WTC11 (cell line): Measurements from ENCODE around the gene PPM1E. TPM values are rescaled to one million over a fixed set of nuclear protein-coding genes. Genes with fewer than 3 reads are reported as not detected.

Experiments
- ATAC-seq: fragments of 200-7000 bp; cut with Tn5 transposase; 2 replicates; pipeline ENCODE4 v1.10.0; 2021; ENCODE audit warnings: mild to moderate bottlenecking, moderate library complexity
- CTCF ChIA-PET: fragments of 300-600 bp; sonication (Branson Sonifier 250); formaldehyde crosslinking; loops from one replicate; lab custom pipeline; 2021; ENCODE audit warnings: antibody characterized with exemption; lab: Charles Lee
- POLR2A ChIA-PET: fragments of 350-600 bp; sonication (Branson Sonifier 250); formaldehyde crosslinking; loops from one replicate; lab custom pipeline; 2021; ENCODE audit warnings: antibody characterized with exemption; lab: Charles Lee
- DNase-seq: peaks from one replicate; pipeline ENCODE4 v3.0.0; 2021; ENCODE audit warnings: low spot score
- H3K27ac Mint-ChIP-seq: 2 replicates; pipeline ENCODE4 v1.8.0; 2021; ENCODE audit warnings: mixed read lengths
- H3K27me3 Mint-ChIP-seq: 2 replicates; pipeline ENCODE4 v1.8.0; 2021; ENCODE audit warnings: low read depth, mild to moderate bottlenecking, moderate library complexity, mixed read lengths
- H3K36me3 Mint-ChIP-seq: 2 replicates; pipeline ENCODE4 v1.8.0; 2021; ENCODE audit warnings: mixed read lengths
- H3K4me1 Mint-ChIP-seq: 2 replicates; pipeline ENCODE4 v1.8.0; 2022; ENCODE audit warnings: mixed read lengths
- H3K4me3 Mint-ChIP-seq: 2 replicates; pipeline ENCODE4 v1.8.0; 2021; ENCODE audit warnings: mild to moderate bottlenecking, moderate library complexity, mixed read lengths
- H3K9me3 Mint-ChIP-seq: 2 replicates; pipeline ENCODE4 v1.8.0; 2021; ENCODE audit warnings: mixed read lengths
- ELF4 ChIP-seq: sonication (generic); formaldehyde crosslinking; IDR thresholded peaks from 2 replicates; pipeline ENCODE4 v1.8.1; 2022; ENCODE audit warnings: low read depth, mild to moderate bottlenecking, moderate library complexity, missing genetic modification reagents
- EMX1 ChIP-seq: fragments of 250-450 bp; sonication (Bioruptor Pico); IDR thresholded peaks from 2 replicates; pipeline ENCODE4 v1.8.0; 2021; ENCODE audit warnings: mild to moderate bottlenecking
- GRHL2 ChIP-seq: fragments of 250-450 bp; sonication (Bioruptor Pico); IDR thresholded peaks from 2 replicates; pipeline ENCODE4 v1.8.0; 2022; ENCODE audit warnings: mild to moderate bottlenecking, moderate library complexity; ENCODE audit not compliant: insufficient replicate concordance, severe bottlenecking
- HMGA2 ChIP-seq: fragments of 250-450 bp; sonication (Bioruptor Pico); IDR thresholded peaks from 2 replicates; pipeline ENCODE4 v1.4.0; 2021; ENCODE audit warnings: mild to moderate bottlenecking, moderate library complexity
- JUN ChIP-seq: sonication (generic); formaldehyde crosslinking; IDR thresholded peaks from 2 replicates; pipeline ENCODE4 v1.8.0; 2023; ENCODE audit warnings: mild to moderate bottlenecking, missing genetic modification reagents
- OVOL2 ChIP-seq: fragments of 250-450 bp; sonication (Bioruptor Pico); IDR thresholded peaks from 2 replicates; pipeline ENCODE4 v1.9.0; 2021; ENCODE audit warnings: mild to moderate bottlenecking, borderline replicate concordance
- RELA ChIP-seq: sonication (generic); formaldehyde crosslinking; IDR thresholded peaks from 2 replicates; pipeline ENCODE4 v1.8.1; 2022; ENCODE audit warnings: missing genetic modification reagents, mild to moderate bottlenecking, borderline replicate concordance
- SMAD3 ChIP-seq: sonication (generic); formaldehyde crosslinking; IDR thresholded peaks from 2 replicates; pipeline ENCODE4 v1.8.0; 2022; ENCODE audit warnings: missing genetic modification reagents, mild to moderate bottlenecking, borderline replicate concordance
- SMAD4 ChIP-seq: sonication (generic); formaldehyde crosslinking; IDR thresholded peaks from 2 replicates; pipeline ENCODE4 v1.8.0; 2022; ENCODE audit warnings: mild to moderate bottlenecking, missing genetic modification reagents
- ZBTB21 ChIP-seq: sonication (generic); formaldehyde crosslinking; IDR thresholded peaks from 2 replicates; pipeline ENCODE4 v1.8.1; 2023; ENCODE audit warnings: mild to moderate bottlenecking, missing genetic modification reagents, borderline replicate concordance
- ZNF232 ChIP-seq: sonication (generic); formaldehyde crosslinking; IDR thresholded peaks from 2 replicates; pipeline ENCODE4 v1.8.0; 2022; ENCODE audit warnings: mild to moderate bottlenecking, missing genetic modification reagents
- ZNF317 ChIP-seq: sonication (generic); formaldehyde crosslinking; IDR thresholded peaks from 2 replicates; pipeline ENCODE4 v1.8.1; 2023; ENCODE audit warnings: low read depth, mild to moderate bottlenecking, moderate library complexity, missing genetic modification reagents, borderline replicate concordance
- total RNA-seq: library from RNA; stranded (reverse); gene quantifications from 3 replicates; pipeline ENCODE4 v1.2.3, GENCODE V29; 2021
- TF ChIP-seq, protein P1 (sequence below): sonication (generic); formaldehyde crosslinking; IDR thresholded peaks from 2 replicates; pipeline ENCODE4 v1.8.0; 2022; ENCODE audit warnings: mild to moderate bottlenecking, missing genetic modification reagents
- TF ChIP-seq, protein P2 (sequence below): sonication (generic); formaldehyde crosslinking; IDR thresholded peaks from 2 replicates; pipeline ENCODE4 v1.8.1; 2022; ENCODE audit warnings: missing genetic modification reagents, borderline replicate concordance
- TF ChIP-seq, protein P3 (sequence below): sonication (generic); formaldehyde crosslinking; IDR thresholded peaks from 2 replicates; pipeline ENCODE4 v1.8.1; 2022; ENCODE audit warnings: mild to moderate bottlenecking, moderate library complexity, missing genetic modification reagents
- TF ChIP-seq, protein P4 (sequence below): sonication (generic); formaldehyde crosslinking; IDR thresholded peaks from 2 replicates; pipeline ENCODE4 v1.8.1; 2023; ENCODE audit warnings: mild to moderate bottlenecking, missing genetic modification reagents, moderate library complexity
- TF ChIP-seq, protein P5 (sequence below): sonication (generic); formaldehyde crosslinking; IDR thresholded peaks from 2 replicates; pipeline ENCODE4 v1.8.1; 2022; ENCODE audit warnings: mild to moderate bottlenecking, missing genetic modification reagents, moderate library complexity, borderline replicate concordance
- TF ChIP-seq, protein P6 (sequence below): sonication (generic); formaldehyde crosslinking; IDR thresholded peaks from 2 replicates; pipeline ENCODE4 v1.8.0; 2023; ENCODE audit warnings: missing genetic modification reagents
- TF ChIP-seq, protein P7 (sequence below): sonication (generic); formaldehyde crosslinking; IDR thresholded peaks from 2 replicates; pipeline ENCODE4 v1.8.1; 2023; ENCODE audit warnings: mild to moderate bottlenecking, missing genetic modification reagents

The PPM1E gene
- total RNA-seq, 1 experiment from 2014 or later = 8.1 TPM

DNA sequence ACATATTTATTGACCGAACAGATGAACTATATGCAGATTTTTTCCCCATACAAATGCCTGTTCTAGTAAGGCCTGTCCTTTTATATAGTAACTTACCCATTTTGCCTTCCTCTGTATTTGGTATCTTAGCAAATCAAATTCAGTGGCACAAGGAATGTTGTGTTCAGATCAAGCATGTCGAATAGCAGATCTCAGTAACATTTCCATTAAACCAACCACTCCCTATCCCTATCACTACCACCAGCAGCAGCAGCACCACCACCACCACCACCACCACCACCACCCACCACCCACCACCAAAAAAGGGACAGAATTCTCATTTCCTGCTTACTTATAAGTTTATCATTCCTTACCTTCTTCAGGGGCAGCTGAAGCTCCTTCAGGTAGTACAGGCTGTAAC, 256.3 kb downstream of the PPM1E start:
- ATAC-seq = no peak
- Mint-ChIP-seq H3K27me3 (no peaks in the 10 kb centered on the region), H3K9me3 (no peaks in the 10 kb centered on the region), H3K4me1 (no peaks in the 10 kb centered on the region), H3K4me3 (no peak overlapping the region), H3K36me3 (peaks cover 24% of the 10 kb centered on the region), H3K27ac (no peak overlapping the region)
- TF ChIP-seq, protein P1, sequence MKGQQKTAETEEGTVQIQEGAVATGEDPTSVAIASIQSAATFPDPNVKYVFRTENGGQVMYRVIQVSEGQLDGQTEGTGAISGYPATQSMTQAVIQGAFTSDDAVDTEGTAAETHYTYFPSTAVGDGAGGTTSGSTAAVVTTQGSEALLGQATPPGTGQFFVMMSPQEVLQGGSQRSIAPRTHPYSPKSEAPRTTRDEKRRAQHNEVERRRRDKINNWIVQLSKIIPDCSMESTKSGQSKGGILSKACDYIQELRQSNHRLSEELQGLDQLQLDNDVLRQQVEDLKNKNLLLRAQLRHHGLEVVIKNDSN = no peak
- TF ChIP-seq, protein P2, sequence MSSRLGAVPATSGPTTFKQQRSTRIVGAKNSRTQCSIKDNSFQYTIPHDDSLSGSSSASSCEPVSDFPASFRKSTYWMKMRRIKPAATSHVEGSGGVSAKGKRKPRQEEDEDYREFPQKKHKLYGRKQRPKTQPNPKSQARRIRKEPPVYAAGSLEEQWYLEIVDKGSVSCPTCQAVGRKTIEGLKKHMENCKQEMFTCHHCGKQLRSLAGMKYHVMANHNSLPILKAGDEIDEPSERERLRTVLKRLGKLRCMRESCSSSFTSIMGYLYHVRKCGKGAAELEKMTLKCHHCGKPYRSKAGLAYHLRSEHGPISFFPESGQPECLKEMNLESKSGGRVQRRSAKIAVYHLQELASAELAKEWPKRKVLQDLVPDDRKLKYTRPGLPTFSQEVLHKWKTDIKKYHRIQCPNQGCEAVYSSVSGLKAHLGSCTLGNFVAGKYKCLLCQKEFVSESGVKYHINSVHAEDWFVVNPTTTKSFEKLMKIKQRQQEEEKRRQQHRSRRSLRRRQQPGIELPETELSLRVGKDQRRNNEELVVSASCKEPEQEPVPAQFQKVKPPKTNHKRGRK = no peak
- no peak for TF ChIP-seq EMX1 (CRISPR knock-in tag)
- no peak for TF ChIP-seq OVOL2
- TF ChIP-seq, protein P3, sequence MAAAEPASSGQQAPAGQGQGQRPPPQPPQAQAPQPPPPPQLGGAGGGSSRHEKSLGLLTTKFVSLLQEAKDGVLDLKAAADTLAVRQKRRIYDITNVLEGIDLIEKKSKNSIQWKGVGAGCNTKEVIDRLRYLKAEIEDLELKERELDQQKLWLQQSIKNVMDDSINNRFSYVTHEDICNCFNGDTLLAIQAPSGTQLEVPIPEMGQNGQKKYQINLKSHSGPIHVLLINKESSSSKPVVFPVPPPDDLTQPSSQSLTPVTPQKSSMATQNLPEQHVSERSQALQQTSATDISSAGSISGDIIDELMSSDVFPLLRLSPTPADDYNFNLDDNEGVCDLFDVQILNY (CRISPR knock-in tag) = no peak
- no peak for TF ChIP-seq ZNF232 (CRISPR knock-in tag)
- no peak for DNase-seq
- ChIA-PET POLR2A (no interaction called here), CTCF (no interaction called here)

DNA sequence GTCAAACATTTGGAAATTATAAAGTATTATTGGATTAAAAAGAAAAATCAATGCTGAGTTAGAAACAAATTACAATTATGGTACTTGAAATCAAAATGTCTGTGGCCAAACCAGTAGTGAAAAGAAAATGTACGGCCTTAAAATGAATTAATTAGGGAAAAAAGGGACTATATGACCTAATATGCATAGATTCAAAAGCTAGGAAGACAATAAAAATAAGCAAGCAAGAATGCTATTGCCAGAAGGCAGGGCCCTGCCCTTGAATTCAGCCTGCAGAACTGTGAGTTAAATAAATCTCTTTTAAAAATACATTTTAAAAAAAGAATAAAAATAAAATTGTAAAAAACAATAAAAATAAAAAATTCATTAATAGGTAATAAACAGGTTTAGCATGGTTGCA, 262.4 kb downstream of the PPM1E start:
- ATAC-seq = no peak
- no peak overlapping the region for H3K4me3 Mint-ChIP-seq
- POLR2A ChIA-PET = no interaction called here
- no peak overlapping the region for H3K27ac Mint-ChIP-seq
- peak; percentile 51; the same call in 1 of the 2 replicates for TF ChIP-seq HMGA2 (CRISPR knock-in tag)
- TF ChIP-seq ZNF317 (CRISPR knock-in tag) = no peak
- TF ChIP-seq, all 79 proteins: peak for 1
- H3K27me3 Mint-ChIP-seq = no peaks in the 10 kb centered on the region
- DNase-seq = no peak
- H3K9me3 Mint-ChIP-seq = peaks cover 5% of the 10 kb centered on the region
- CTCF ChIA-PET = interaction anchor here (0.7 kb wide), 1 partner anchor 10 kb away, joined by 3 read pairs; no protein-coding TSS in a partner anchor
- H3K4me1 Mint-ChIP-seq = no peaks in the 10 kb centered on the region
- peaks cover 33% of the 10 kb centered on the region for H3K36me3 Mint-ChIP-seq

DNA sequence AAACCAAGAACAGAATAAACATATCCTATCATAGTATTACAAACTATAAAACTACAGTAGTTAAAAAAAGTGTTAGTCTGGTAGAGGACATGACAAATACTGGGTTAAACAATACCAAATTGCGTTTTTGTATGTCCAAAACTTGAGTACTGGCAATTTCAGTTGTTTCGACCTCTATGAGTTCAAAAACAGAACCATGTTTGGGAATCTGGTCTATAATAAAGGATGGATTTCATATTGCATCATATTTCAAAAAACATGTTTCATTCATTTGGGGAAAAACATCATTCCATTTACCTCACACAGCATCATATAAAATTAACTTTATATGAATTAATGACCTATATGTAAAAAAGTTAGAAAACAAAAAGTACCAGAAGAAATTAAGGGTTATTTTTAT, 269.3 kb downstream of the PPM1E start:
- Mint-ChIP-seq H3K4me3 (no peak overlapping the region), H3K27ac (no peak overlapping the region), H3K27me3 (no peaks in the 10 kb centered on the region), H3K36me3 (peaks cover 18% of the 10 kb centered on the region), H3K9me3 (peaks cover 5% of the 10 kb centered on the region), H3K4me1 (no peaks in the 10 kb centered on the region)
- TF ChIP-seq, protein P4, sequence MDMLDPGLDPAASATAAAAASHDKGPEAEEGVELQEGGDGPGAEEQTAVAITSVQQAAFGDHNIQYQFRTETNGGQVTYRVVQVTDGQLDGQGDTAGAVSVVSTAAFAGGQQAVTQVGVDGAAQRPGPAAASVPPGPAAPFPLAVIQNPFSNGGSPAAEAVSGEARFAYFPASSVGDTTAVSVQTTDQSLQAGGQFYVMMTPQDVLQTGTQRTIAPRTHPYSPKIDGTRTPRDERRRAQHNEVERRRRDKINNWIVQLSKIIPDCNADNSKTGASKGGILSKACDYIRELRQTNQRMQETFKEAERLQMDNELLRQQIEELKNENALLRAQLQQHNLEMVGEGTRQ = no peak
- DNase-seq (no peak), ATAC-seq (no peak)
- POLR2A ChIA-PET = no interaction called here
- CTCF ChIA-PET = no interaction called here

DNA sequence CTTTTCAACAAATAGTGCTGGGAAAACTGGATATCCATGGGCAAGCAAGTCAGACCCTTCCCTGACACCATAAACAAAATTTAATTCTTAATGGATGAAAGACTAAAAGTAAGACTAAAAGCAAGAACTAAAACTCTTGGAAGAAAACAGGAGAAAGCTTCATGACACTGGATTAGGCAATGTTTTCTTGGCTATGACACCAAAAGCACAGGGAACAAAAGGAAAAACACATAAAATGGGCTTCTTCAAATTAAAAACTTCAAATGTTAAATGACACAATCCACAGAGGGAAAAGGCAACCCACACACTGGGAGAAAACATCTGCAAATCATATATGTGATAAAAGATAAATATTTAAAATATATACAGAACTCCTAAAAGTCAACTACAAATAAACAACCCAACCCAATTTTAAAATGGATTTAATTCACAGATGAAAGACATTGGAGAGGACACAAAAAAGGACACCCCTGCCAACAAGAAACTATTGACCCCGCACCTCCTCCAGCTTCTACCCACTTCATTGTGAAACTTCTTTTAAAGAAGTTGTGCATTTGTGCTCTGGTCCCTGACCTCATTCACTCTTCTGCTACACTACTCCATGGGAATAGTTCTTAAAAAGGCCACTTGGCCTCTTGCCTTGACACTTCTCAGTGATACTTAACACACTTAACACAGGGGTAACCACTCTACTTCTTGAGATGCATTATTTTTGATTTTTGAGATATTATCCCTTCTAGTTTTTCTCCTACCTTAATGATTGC, 270.7 kb downstream of the PPM1E start:
- no peaks in the 10 kb centered on the region for H3K27me3 Mint-ChIP-seq
- POLR2A ChIA-PET = no interaction called here
- DNase-seq (no peak), ATAC-seq (no peak)
- H3K4me1 Mint-ChIP-seq = no peaks in the 10 kb centered on the region
- peak overlapping the region; percentile 89 for H3K27ac Mint-ChIP-seq
- CTCF ChIA-PET = no interaction called here
- peaks cover 8% of the 10 kb centered on the region for H3K36me3 Mint-ChIP-seq
- H3K9me3 Mint-ChIP-seq = peaks cover 2% of the 10 kb centered on the region
- no peak overlapping the region for H3K4me3 Mint-ChIP-seq
- TF ChIP-seq RELA (CRISPR knock-in tag) (no peak), HMGA2 (CRISPR knock-in tag) (no peak), EMX1 (CRISPR knock-in tag) (no peak), SMAD4 (CRISPR knock-in tag) (no peak), GRHL2 (CRISPR knock-in tag) (no peak), ELF4 (CRISPR knock-in tag) (no peak), SMAD3 (CRISPR knock-in tag) (no peak), ZBTB21 (CRISPR knock-in tag) (no peak), JUN (CRISPR knock-in tag) (no peak)
- TF ChIP-seq, protein P4 = no peak
- TF ChIP-seq, protein P5, sequence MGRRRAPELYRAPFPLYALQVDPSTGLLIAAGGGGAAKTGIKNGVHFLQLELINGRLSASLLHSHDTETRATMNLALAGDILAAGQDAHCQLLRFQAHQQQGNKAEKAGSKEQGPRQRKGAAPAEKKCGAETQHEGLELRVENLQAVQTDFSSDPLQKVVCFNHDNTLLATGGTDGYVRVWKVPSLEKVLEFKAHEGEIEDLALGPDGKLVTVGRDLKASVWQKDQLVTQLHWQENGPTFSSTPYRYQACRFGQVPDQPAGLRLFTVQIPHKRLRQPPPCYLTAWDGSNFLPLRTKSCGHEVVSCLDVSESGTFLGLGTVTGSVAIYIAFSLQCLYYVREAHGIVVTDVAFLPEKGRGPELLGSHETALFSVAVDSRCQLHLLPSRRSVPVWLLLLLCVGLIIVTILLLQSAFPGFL (CRISPR knock-in tag) = no peak
- TF ChIP-seq, protein P6, sequence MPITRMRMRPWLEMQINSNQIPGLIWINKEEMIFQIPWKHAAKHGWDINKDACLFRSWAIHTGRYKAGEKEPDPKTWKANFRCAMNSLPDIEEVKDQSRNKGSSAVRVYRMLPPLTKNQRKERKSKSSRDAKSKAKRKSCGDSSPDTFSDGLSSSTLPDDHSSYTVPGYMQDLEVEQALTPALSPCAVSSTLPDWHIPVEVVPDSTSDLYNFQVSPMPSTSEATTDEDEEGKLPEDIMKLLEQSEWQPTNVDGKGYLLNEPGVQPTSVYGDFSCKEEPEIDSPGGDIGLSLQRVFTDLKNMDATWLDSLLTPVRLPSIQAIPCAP (CRISPR knock-in tag) = no peak
- TF ChIP-seq, protein P7, sequence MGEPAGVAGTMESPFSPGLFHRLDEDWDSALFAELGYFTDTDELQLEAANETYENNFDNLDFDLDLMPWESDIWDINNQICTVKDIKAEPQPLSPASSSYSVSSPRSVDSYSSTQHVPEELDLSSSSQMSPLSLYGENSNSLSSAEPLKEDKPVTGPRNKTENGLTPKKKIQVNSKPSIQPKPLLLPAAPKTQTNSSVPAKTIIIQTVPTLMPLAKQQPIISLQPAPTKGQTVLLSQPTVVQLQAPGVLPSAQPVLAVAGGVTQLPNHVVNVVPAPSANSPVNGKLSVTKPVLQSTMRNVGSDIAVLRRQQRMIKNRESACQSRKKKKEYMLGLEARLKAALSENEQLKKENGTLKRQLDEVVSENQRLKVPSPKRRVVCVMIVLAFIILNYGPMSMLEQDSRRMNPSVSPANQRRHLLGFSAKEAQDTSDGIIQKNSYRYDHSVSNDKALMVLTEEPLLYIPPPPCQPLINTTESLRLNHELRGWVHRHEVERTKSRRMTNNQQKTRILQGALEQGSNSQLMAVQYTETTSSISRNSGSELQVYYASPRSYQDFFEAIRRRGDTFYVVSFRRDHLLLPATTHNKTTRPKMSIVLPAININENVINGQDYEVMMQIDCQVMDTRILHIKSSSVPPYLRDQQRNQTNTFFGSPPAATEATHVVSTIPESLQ (CRISPR knock-in tag) = no peak
